ENCODE data around the gene PREB. TPM values are rescaled to one million over a fixed set of nuclear protein-coding genes. Genes with fewer than 3 reads are reported as not detected.

The PREB gene
- total and polyA plus RNA-seq, 2 of the 13 experiments (the other 11 are each of a cell fraction or from before 2014, with no cell fraction given), result 112 to 192 TPM

DNA sequence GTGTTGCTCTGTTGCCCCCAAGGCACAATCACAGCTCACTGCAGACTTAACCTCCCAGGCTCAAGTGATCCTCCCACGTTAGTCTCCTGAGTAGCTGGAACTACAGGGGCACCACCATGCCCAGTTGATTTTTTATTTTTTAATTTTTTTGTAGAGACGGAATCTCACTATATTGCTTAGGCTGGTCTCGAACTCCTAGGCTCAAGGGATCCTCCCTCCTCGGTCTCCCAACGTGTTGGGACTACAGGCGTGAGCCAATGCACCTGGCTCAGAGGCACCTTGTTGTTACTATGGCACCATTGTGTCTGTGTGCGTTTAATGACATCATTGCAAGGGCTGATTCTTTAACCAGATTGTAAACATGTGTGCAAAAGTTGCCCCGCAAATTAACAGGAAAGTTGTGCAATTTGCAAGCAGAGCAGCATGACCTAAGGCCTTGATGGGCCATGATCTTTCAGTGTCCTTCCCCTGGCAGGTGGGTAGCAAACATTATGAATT, 37.0 kb upstream of the PREB start (continued):
- TF ChIP-seq ZBTB20 (CRISPR knock-in tag; IDR thresholded peaks at IDR 0.05; ENCODE audit: borderline replicate concordance, low read depth) (peak; percentile 93; the same call in 1 of the 2 replicates), PTBP1 (IDR thresholded peaks at IDR 0.05; ENCODE audit: low read depth, low read length, poor library complexity, severe bottlenecking) (no peak), DMAP1 (CRISPR knock-in tag; IDR thresholded peaks at IDR 0.05) (peak; percentile 54; the same call in 1 of the 2 replicates), MED8 (CRISPR knock-in tag; IDR thresholded peaks at IDR 0.05; ENCODE audit: insufficient replicate concordance) (peak; percentile 67), DNMT3B (CRISPR knock-in tag; conservative IDR thresholded peaks at IDR 0.05) (peak; percentile 88; the same call in 1 of the 2 replicates), ZNF256 (CRISPR knock-in tag; conservative IDR thresholded peaks at IDR 0.05) (no peak), RBFOX2 (IDR thresholded peaks at IDR 0.05; ENCODE audit: low read depth, low read length) (no peak), ELF3 (CRISPR knock-in tag; IDR thresholded peaks at IDR 0.05) (peak; percentile 90), ZNF605 (CRISPR knock-in tag; IDR thresholded peaks at IDR 0.05) (peak; percentile 41; the same call in 1 of the 2 replicates), GABPB1 (CRISPR knock-in tag; IDR thresholded peaks at IDR 0.05) (peak; percentile 62; the same call in 1 of the 2 replicates), TSC22D2 (CRISPR knock-in tag; IDR thresholded peaks at IDR 0.05; ENCODE audit: borderline replicate concordance) (peak; percentile 58; the same call in 1 of the 2 replicates), SATB2 (CRISPR knock-in tag; IDR thresholded peaks at IDR 0.05) (peak; percentile 59; the same call in 1 of the 2 replicates), FOXA3 (CRISPR knock-in tag; IDR thresholded peaks at IDR 0.05) (peak; percentile 100), ZFP90 (CRISPR knock-in tag; IDR thresholded peaks at IDR 0.05; ENCODE audit: borderline replicate concordance) (no peak), KDM4B (CRISPR knock-in tag; IDR thresholded peaks at IDR 0.05) (peak; percentile 97; the same call in 1 of the 2 replicates), CHD4 (IDR thresholded peaks at IDR 0.05; ENCODE audit: borderline replicate concordance, low read length) (peak; percentile 96), BCL6 (CRISPR knock-in tag; IDR thresholded peaks at IDR 0.05) (peak; percentile 75), HNF1B (CRISPR knock-in tag; IDR thresholded peaks at IDR 0.05) (peak; percentile 96), ZNF564 (CRISPR knock-in tag; IDR thresholded peaks at IDR 0.05) (no peak), REXO4 (CRISPR knock-in tag; IDR thresholded peaks at IDR 0.05; ENCODE audit: borderline replicate concordance) (no peak), FOXK1 (CRISPR knock-in tag; IDR thresholded peaks at IDR 0.05; ENCODE audit: borderline replicate concordance, low read depth) (peak; percentile 100), ZNF30 (CRISPR knock-in tag; IDR thresholded peaks at IDR 0.05) (no peak)
- TF ChIP-seq, protein P1, sequence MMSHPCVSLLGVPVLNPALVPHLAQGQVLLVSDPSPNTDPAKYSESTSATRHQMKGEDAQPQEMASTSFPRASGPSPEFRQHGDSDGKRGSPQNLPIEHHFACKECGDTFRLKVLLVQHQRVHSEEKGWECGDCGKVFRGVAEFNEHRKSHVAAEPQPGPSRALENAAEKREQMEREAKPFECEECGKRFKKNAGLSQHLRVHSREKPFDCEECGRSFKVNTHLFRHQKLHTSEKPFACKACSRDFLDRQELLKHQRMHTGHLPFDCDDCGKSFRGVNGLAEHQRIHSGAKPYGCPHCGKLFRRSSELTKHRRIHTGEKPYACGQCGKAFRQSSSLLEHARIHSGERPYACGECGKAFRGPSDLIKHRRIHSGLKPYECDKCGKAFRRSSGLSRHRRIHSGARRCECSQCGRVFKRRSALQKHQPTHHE (CRISPR knock-in tag; IDR thresholded peaks at IDR 0.05; ENCODE audit: borderline replicate concordance), result no peak
- TF ChIP-seq, protein P2, sequence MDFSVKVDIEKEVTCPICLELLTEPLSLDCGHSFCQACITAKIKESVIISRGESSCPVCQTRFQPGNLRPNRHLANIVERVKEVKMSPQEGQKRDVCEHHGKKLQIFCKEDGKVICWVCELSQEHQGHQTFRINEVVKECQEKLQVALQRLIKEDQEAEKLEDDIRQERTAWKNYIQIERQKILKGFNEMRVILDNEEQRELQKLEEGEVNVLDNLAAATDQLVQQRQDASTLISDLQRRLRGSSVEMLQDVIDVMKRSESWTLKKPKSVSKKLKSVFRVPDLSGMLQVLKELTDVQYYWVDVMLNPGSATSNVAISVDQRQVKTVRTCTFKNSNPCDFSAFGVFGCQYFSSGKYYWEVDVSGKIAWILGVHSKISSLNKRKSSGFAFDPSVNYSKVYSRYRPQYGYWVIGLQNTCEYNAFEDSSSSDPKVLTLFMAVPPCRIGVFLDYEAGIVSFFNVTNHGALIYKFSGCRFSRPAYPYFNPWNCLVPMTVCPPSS (IDR thresholded peaks at IDR 0.05), result no peak
- TF ChIP-seq, protein P3, sequence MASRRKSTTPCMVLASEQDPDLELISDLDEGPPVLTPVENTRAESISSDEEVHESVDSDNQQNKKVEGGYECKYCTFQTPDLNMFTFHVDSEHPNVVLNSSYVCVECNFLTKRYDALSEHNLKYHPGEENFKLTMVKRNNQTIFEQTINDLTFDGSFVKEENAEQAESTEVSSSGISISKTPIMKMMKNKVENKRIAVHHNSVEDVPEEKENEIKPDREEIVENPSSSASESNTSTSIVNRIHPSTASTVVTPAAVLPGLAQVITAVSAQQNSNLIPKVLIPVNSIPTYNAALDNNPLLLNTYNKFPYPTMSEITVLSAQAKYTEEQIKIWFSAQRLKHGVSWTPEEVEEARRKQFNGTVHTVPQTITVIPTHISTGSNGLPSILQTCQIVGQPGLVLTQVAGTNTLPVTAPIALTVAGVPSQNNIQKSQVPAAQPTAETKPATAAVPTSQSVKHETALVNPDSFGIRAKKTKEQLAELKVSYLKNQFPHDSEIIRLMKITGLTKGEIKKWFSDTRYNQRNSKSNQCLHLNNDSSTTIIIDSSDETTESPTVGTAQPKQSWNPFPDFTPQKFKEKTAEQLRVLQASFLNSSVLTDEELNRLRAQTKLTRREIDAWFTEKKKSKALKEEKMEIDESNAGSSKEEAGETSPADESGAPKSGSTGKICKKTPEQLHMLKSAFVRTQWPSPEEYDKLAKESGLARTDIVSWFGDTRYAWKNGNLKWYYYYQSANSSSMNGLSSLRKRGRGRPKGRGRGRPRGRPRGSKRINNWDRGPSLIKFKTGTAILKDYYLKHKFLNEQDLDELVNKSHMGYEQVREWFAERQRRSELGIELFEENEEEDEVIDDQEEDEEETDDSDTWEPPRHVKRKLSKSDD (CRISPR knock-in tag; IDR thresholded peaks at IDR 0.05; ENCODE audit: low read depth), result peak; percentile 78

All from HepG2 (cell line).